HG02973 (cell line): ENCODE results near the gene CCDC63.
"Not testable (repeated sequence)": the region's sequence is repeated elsewhere in the genome, so short reads cannot be mapped to it uniquely, and the experiment has no call there.

Experiments
- ATAC-seq: cut with Tn5 transposase; IDR thresholded peaks from one replicate; pipeline ENCODE4 v1.9.1; 2021; ENCODE audit warnings: moderate library complexity; ENCODE audit not compliant: unreplicated experiment

CCDC63 gene

GRCh38 chr12:110948041-110948440, 101.3 kb downstream of the CCDC63 start:
- ATAC-seq: no peak

GRCh38 chr12:110950466-110950865, 103.7 kb downstream of the CCDC63 start:
- ATAC-seq: not testable (repeated sequence)

GRCh38 chr12:110950867-110951266, 104.1 kb downstream of the CCDC63 start:
- ATAC-seq: not testable (repeated sequence)
